ENCODE measurements around the gene BABAM2.

BABAM2 gene

DNA sequence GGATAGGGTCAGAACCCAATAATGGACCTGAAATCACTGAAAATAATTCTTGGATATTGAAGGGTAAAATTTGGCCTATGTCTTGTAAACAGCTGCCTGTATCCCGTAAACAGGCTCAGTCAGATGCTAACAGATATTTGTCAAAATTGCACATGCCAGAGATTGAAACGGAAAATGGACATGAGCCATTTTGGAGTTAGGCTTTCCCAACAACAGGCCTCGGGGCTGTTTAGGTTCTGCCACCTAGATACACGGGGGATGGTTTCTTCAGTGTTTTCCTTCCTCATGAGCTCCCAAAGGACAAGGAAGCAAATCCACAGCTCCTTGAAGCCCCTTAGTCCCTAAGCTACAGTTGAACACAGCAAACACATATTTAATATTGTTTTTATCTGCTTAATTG, 297.9 kb downstream of the BABAM2 start:
- DNase-seq (ENCODE audit: low read depth), result no peak
- H3K4me3 ChIP-seq (ENCODE audit: low read depth, low read length), result no peak overlapping the region
- TF ChIP-seq POLR2A (IDR thresholded peaks at IDR 0.05; ENCODE audit: extremely low read depth, insufficient read length) (no peak), MYC (IDR thresholded peaks at IDR 0.05; ENCODE audit: low read depth, low read length) (no peak)
- TF ChIP-seq, protein P1, sequence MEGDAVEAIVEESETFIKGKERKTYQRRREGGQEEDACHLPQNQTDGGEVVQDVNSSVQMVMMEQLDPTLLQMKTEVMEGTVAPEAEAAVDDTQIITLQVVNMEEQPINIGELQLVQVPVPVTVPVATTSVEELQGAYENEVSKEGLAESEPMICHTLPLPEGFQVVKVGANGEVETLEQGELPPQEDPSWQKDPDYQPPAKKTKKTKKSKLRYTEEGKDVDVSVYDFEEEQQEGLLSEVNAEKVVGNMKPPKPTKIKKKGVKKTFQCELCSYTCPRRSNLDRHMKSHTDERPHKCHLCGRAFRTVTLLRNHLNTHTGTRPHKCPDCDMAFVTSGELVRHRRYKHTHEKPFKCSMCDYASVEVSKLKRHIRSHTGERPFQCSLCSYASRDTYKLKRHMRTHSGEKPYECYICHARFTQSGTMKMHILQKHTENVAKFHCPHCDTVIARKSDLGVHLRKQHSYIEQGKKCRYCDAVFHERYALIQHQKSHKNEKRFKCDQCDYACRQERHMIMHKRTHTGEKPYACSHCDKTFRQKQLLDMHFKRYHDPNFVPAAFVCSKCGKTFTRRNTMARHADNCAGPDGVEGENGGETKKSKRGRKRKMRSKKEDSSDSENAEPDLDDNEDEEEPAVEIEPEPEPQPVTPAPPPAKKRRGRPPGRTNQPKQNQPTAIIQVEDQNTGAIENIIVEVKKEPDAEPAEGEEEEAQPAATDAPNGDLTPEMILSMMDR (IDR thresholded peaks at IDR 0.05; ENCODE audit: low read depth, low read length), result no peak
- TF ChIP-seq, protein P2, sequence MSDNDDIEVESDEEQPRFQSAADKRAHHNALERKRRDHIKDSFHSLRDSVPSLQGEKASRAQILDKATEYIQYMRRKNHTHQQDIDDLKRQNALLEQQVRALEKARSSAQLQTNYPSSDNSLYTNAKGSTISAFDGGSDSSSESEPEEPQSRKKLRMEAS (IDR thresholded peaks at IDR 0.05; ENCODE audit: low read depth, low read length), result no peak

DNA sequence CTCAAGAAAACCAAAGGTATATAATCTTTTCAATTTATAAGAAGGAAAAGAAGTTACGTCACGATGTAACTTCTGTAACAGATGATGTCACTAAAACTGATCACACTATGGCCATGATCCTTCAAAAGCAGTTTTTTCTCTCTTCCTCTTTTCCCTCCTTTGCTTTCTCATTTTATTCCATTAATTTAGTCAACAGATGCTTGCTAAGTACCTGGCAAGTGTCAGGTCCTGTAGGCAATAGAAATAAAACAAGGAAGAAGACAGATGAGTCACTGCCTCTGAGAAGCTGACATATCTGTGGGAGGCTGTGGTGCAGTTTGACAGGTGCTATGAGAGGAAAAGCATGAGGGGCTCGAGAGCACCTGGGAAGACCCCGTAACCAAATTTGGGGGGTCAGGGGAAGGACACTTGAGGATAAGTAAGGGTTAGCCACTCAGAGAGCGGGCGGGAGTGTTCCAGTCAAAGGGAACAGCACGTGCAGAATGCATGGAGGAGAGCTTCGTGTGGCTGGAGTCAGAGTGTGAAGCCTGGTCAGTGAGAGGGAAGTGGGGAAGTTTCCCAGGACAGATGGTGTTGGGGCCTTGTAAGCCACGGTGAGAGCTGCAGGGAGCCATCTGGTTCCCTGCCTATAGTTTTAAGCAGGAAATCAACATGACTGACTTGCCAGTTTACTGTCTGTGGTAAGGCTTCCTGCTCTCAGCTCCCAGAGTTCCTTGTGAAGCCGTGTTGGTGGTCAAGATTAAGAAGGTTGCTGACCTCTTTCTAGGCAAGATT, 303.3 kb downstream of the BABAM2 start:
- H3K4me3 ChIP-seq (ENCODE audit: low read depth, low read length), result no peak overlapping the region
- peak; percentile 84 for DNase-seq (ENCODE audit: low read depth)
- TF ChIP-seq, protein P2 (IDR thresholded peaks at IDR 0.05; ENCODE audit: low read depth, low read length), result peak; percentile 66
- TF ChIP-seq, protein P1 (IDR thresholded peaks at IDR 0.05; ENCODE audit: low read depth, low read length), result no peak

DNA sequence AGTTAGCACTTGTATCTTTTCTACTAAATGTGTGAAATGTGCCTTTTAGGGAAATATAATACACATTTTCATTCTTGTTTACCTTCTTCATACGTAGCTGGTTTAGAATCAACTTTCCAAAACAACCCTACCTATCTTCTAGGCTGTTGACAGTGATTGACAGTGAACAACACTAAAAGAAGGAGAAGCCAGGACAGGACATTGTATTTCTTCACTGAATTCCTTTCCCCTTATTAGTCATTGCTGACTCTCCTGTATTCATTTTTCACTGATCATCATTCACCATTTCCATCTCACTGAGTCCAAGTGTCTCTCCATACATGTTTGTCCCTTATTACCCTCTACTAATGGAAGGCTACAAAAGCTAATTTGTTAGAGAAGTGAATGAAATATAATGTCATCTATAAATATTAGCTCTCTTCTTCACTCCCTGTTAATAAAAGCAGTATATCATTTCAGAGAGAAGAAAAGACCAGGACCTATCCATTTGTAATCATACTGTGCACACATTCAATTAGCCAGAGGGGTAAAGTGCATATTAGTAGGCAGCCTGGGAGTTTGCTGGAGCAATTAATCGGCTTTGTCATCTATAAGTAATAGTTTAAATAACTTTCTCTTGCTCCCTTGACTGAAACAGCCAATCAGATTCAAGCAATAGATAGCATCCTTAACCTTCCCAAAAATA, 309.6 kb downstream of the BABAM2 start:
- DNase-seq (ENCODE audit: low read depth), result no peak
- TF ChIP-seq MYC (IDR thresholded peaks at IDR 0.05; ENCODE audit: low read depth, low read length) (no peak), POLR2A (IDR thresholded peaks at IDR 0.05; ENCODE audit: extremely low read depth, insufficient read length) (no peak)
- TF ChIP-seq, protein P1 (IDR thresholded peaks at IDR 0.05; ENCODE audit: low read depth, low read length), result no peak
- TF ChIP-seq, protein P2 (IDR thresholded peaks at IDR 0.05; ENCODE audit: low read depth, low read length), result no peak
- H3K4me3 ChIP-seq (ENCODE audit: low read depth, low read length), result no peak overlapping the region

DNA sequence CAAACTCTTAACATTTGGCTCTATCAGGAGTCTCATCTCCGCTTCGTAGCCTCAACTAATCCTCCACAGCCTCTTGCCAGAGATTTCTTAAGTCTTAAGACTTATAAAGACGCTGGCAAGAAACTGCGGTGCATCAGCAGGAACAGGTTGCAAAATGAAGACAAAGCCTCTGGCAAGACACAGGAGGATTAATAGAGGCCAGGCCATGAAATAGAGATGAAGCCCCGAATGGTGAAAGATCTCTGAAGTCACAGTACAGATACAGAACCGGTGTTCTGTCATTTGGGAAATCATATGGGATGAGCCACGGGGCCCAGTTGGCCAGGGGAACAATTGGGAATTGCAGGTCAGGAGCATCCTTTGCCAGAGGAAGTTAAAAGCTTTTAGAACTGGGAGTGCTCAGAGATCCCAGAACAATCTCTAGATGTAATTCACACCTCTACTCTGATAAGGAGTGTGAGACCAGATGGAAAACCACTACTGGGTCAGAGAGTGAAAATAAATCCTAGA, 311.2 kb downstream of the BABAM2 start:
- DNase-seq (ENCODE audit: low read depth), result no peak
- no peak overlapping the region for H3K4me3 ChIP-seq (ENCODE audit: low read depth, low read length)
- TF ChIP-seq POLR2A (IDR thresholded peaks at IDR 0.05; ENCODE audit: extremely low read depth, insufficient read length) (no peak), MYC (IDR thresholded peaks at IDR 0.05; ENCODE audit: low read depth, low read length) (no peak)
- TF ChIP-seq, protein P1 (IDR thresholded peaks at IDR 0.05; ENCODE audit: low read depth, low read length), result no peak
- TF ChIP-seq, protein P2 (IDR thresholded peaks at IDR 0.05; ENCODE audit: low read depth, low read length), result no peak

DNA sequence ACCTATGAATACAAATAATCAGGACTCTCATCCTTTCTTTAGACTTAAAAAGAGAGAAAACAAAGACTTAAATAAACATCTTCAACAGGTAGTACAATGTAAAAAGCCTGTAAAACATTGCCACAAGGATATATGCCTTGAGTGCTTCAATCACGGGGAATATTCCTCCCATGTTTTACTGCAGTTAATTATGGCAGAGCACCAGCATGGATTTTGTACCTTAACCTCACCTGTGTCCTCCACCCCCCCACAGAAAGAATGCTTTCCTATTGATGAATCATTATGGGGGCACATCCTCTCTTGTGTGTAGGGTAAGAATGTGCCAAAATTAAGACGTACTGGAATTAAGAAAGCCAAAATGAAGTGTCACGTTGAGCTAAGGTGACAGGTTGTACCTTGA, 312.2 kb downstream of the BABAM2 start:
- TF ChIP-seq, protein P1 (IDR thresholded peaks at IDR 0.05; ENCODE audit: low read depth, low read length), result no peak
- TF ChIP-seq, protein P2 (IDR thresholded peaks at IDR 0.05; ENCODE audit: low read depth, low read length), result no peak
- no peak for TF ChIP-seq MYC (IDR thresholded peaks at IDR 0.05; ENCODE audit: low read depth, low read length)
- no peak for TF ChIP-seq POLR2A (IDR thresholded peaks at IDR 0.05; ENCODE audit: extremely low read depth, insufficient read length)
- no peak overlapping the region for H3K4me3 ChIP-seq (ENCODE audit: low read depth, low read length)
- no peak for DNase-seq (ENCODE audit: low read depth)
